ELF-1 (cell line): Measurements from ENCODE around the gene CHST8.
"Not testable (repeated sequence)": the region's sequence is repeated elsewhere in the genome, so short reads cannot be mapped to it uniquely, and the experiment has no call there.

ENCODE experiments used
- DNase-seq: peaks from one replicate; pipeline ENCODE4 v3.0.0-alpha.2; 2016; ENCODE audit warnings: low read depth, low spot score

CHST8 gene

GRCh38 chr19:33689138-33689746 lies 67.5 kb downstream of the CHST8 start:
- no peak for DNase-seq

- no peak for DNase-seq
Observed at GRCh38 chr19:33689868-33690267, 68.1 kb downstream of the CHST8 start.

- DNase-seq, result no peak
Observed at GRCh38 chr19:33690378-33691029, 68.8 kb downstream of the CHST8 start.

DNA sequence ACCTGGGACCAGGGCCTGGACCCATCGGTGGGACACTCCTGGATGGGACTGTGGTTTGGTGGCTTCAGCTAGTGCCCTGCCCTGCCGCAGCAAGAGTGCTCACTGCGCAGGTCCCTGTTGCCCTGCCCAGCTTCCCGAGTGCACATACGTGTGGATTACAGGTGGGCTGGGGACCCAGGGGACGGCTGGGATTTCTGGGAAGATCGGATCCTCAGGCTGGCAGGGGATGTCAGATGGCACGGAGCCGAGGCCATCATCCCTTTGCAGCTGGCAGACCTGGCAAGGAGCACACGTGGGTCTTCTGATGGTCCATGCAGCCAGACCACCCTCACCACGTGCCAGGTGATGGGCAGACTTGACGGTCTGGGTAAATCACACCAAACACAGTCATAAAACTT lies 69.3 kb downstream of the CHST8 start:
- no peak for DNase-seq

GRCh38 chr19:33691736-33692135 lies 70.0 kb downstream of the CHST8 start:
- no peak for DNase-seq

- no peak for DNase-seq
Observed at GRCh38 chr19:33693678-33694077, 71.9 kb downstream of the CHST8 start.

GRCh38 chr19:33695547-33695946 lies 73.8 kb downstream of the CHST8 start:
- not testable (repeated sequence) for DNase-seq

DNA sequence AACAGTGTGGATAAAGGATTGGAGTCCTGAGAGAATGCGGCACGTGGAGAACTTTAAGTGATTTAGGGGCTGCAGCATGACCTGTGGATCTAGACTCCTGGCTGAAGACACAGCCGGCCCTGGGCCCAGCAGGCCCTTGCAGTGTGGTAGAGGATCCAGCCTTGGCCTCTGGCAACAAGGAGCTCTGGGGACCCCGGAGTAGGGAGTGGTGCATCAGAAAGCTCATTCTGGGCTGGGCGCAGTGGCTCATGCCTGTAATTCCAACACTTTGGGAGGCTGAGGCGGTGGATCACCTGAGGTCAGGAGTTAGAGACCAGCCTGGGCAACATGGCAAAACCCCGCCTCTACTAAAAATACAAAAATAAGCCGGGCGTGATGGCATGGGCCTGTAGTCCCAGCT lies 76.0 kb downstream of the CHST8 start:
- DNase-seq, result no peak

- DNase-seq, result no peak
Observed at GRCh38 chr19:33698576-33699435, 77.1 kb downstream of the CHST8 start.

DNA sequence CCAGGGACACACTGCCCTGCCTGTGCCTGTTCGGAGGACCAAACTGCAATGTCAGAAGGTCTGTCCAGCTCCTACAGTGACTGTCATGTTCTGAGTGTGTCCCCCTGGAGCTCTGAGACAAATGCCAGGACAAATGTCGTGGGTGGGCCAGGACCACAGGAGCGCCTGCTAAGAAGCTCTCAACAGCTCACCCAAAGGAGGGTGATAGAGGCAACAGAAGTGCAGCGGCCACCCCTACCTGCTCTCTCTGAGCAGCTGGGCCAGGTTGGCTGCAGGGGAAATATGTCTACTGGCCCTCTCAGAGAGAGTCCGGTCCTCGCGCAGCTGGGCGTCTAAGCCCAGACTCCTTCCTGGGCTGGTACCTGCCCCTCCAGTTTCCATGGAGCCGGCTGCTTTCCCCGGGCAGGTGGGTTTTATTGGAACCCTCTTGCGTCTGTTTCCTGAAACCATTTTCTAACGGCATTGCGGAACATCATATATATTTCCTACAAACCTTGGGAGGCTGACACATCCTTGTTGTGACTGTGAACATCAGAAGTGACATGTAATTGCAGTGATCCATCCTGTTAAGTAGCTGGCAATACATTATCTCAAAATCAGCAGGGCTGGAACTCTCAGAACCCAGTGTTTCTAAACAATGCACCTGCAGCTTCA lies 78.1 kb downstream of the CHST8 start:
- DNase-seq, result no peak

GRCh38 chr19:33700408-33701013 lies 78.8 kb downstream of the CHST8 start:
- DNase-seq, result no peak

DNA sequence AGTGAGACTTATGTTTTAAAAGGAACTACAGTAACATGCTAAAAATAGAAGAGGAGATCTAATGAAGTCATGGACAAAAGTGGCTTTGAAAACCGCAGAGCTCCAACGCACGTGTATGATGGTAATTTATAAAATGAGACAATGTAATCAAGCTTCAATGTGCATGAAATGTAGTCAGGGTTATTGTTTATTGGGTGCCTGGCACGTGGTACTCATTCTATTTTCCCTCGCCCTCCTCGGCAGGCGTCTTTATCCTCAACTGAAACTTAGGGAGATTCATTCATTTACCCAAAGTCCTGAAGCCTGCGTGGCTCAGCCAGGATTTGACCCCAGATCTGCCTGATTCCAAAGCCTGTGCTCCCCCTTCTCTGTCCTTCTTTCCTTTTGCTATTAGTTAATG lies 79.8 kb downstream of the CHST8 start:
- no peak for DNase-seq

DNA sequence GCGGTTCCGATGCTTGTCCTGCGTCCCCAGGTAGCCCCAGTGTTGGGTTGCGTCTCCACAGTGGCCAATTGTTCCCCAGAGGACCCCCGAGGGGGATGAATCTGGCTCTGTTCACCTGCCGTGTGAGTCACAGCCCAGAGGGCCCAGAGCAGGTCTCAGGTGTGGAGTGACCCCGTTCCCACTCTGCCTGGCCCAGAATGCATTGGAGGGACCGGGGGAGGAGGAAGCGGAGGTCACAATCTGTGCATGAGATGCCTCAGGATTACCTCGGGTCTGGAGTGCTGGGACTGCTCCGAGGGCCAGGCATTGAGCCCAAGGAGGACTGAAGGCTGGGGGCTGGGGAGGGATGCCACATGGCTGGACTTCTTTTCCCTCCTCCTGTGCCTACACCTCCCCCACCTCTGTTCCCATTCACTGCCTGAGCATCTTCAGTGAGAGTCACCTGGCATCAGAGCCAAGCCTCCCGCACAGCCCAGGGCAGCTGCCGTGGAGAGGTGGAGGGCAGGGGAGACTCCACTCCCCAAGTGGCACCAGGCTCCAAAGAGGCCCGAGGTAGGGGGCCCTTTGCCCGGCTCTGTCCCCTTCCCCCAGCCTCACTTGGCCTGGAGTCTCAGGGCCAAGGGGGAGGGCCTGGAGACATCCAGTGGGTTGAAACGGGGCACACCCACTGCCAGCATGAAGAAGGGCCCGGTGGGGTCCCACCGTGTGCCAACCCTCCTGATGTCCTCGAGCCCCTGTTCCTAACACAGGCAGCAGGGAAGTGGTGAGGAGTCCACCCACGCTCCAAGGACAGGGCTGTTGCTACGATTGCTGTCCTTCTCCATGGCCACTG lies 81.1 kb downstream of the CHST8 start:
- DNase-seq, result no peak

DNA sequence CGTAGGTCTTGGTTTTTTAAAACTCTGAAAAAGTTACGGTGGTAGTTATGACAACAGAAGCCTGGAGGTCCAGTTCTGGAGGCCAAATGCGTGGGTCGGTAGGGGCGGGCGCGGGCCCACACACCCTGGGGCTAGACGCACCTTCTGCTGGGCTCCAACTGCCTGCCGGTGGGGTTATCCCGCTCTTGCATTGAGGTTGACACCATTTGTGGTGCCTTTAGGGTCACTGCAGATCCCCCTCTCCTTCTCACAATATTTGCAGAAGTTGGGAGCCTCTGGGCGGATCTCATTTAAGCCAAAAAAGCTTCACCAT lies 81.6 kb downstream of the CHST8 start:
- no peak for DNase-seq

- DNase-seq, result no peak
Observed at GRCh38 chr19:33703821-33704220, 82.1 kb downstream of the CHST8 start.

GRCh38 chr19:33704271-33704670 lies 82.5 kb downstream of the CHST8 start:
- no peak for DNase-seq

GRCh38 chr19:33705090-33705847 lies 83.5 kb downstream of the CHST8 start:
- no peak for DNase-seq

- no peak for DNase-seq
Observed at GRCh38 chr19:33705860-33706259, 84.1 kb downstream of the CHST8 start.

GRCh38 chr19:33706631-33707030 lies 84.9 kb downstream of the CHST8 start:
- no peak for DNase-seq

GRCh38 chr19:33712268-33712667 lies 90.5 kb downstream of the CHST8 start:
- no peak for DNase-seq
